Heart right ventricle (tissue), 16 donors: ENCODE measurements around the gene MICAL2. TPM values are rescaled to one million over a fixed set of nuclear protein-coding genes. Genes with fewer than 3 reads are reported as not detected.

ENCODE experiments used
- ATAC-seq, 8 donors: fragments of 200-7000 bp; cut with Tn5 transposase; one replicate each; pipeline ENCODE4 v1.9.1; 2020; ENCODE audit warnings: mild to moderate bottlenecking in 8 of 8, moderate library complexity in 8 of 8, moderate number of reproducible peaks in 1 of 8
- DNase-seq, 2 donors: peaks; one replicate each; pipeline ENCODE4 v3.0.0-alpha.2; 2020
- H3K27ac ChIP-seq, 10 donors: fragments of 200-600 bp; sonication (generic) in 2 of 10; one replicate each; pipeline versions ENCODE4 v1.5.0 to v1.8.0; 2020 to 2022; ENCODE audit warnings: mild to moderate bottlenecking in 3 of 10
- H3K27me3 ChIP-seq, 7 donors: fragments of 200-600 bp; one replicate each; pipeline ENCODE4 v1.8.0; 2021 to 2022; ENCODE audit warnings: mild to moderate bottlenecking in 2 of 7
- H3K36me3 ChIP-seq, 9 donors: fragments of 200-600 bp; sonication (generic) in 1 of 9; one replicate each; pipeline versions ENCODE4 v1.5.0 to v1.8.0; 2020 to 2022; ENCODE audit warnings: mild to moderate bottlenecking in 2 of 9
- H3K4me1 ChIP-seq, 9 donors: fragments of 200-600 bp; sonication (generic) in 1 of 9; one replicate each; pipeline versions ENCODE4 v1.5.0 to v1.8.0; 2020 to 2022; ENCODE audit warnings: mild to moderate bottlenecking in 4 of 9
- H3K4me3 ChIP-seq, 10 donors: fragments of 200-600 bp; sonication (generic) in 2 of 10; one replicate each; pipeline versions ENCODE4 v1.5.0 to v1.8.0; 2020 to 2022; ENCODE audit warnings: mild to moderate bottlenecking in 7 of 10, moderate library complexity in 2 of 10
- H3K9me3 ChIP-seq, 11 donors: fragments of 200-600 bp in 10 of 11; sonication (generic) in 2 of 11; one replicate each; pipeline versions ENCODE4 v1.5.0 to v1.8.0; 2013 to 2022; ENCODE audit warnings: mild to moderate bottlenecking in 2 of 11, control low read depth in 1 of 11, moderate library complexity in 1 of 11
- CTCF ChIP-seq, 9 donors: fragments of 200-600 bp; sonication (generic) in 2 of 9; IDR thresholded peaks; one replicate each; pipeline versions ENCODE4 v1.5.0 to v1.8.0; 2021 to 2022; ENCODE audit warnings: antibody characterized with exemption in 9 of 9, mild to moderate bottlenecking in 5 of 9, moderate library complexity in 1 of 9
- WGBS, 2 donors: extraction: QIAGEN DNeasy Blood & Tissue Kit; methylation state at CpG; one replicate each; pipeline ENCODE4 v1.1.7; 2013; ENCODE audit warnings: inconsistent platforms in 1 of 2; 5-methylcytosine and 5-hydroxymethylcytosine counted together
- intact Hi-C, 10 donors: fragments of 100-400 bp; cut with DNase I; formaldehyde crosslinking; loops; one replicate each; pipeline versions ENCODE4 v1.11.1 to v1.14.2; 2022
- polyA plus RNA-seq, 2 donors: library from polyadenylated mRNA; stranded (reverse); fragments of 200-250 nt; gene quantifications; one replicate each; pipeline ENCODE4 v1.2.3, GENCODE V29; 2013
- total RNA-seq, 10 donors: library from RNA; stranded (reverse); fragmentation: NEBNext Ultra II Directional in 3 of 10; extraction: Animal tissue kit (Norgen Biotek cat#: 25700) in 3 of 10; gene quantifications; one replicate each; pipeline versions ENCODE4 v1.2.1 to v1.2.4, GENCODE V29; 2021 to 2023
- donor health status: Arrhythmogenic right ventricular cardiomyopathy.
- donor health status: ischemic (EF 13 %, LVEDD 7.1; RV severe dilation, severe dysfunction).
- donor health status: healthy with polysubstance abuse.
- donor health status: DM: no; HTN: yes; CAD: no.
- donor health status: DM: no; HTN: no; CAD: no.
- donor health status: ischemic (EF 25% LVEDD 6.9; RV normal size, moderate dysfunction).
- donor health status: ischemic (EF 25% LVEDD 5.7; RV mildly dilated, moderate dysfunction).
- donor health status: healthy.
- donor health status: DM: yes; HTN: yes; CAD: no.
- donor health status: Ischemic cardiomyopathy.
- donor health status: ischemic (EF 35%, LVEDD 5.7; RV mildly dilated, moderate dysfunction).
- donor health status: nonischemic (EF 11% LVEDD 7.7; RV severe dilation, severe dysfunction).
- donor health status: DM: yes; HTN: yes; CAD: no.
- donor health status: PGD.
- donor health status: ischemic (EF 29% LVEDD 5.4; RV normal size, mild dysfunction).
- donor health status: nonischemic (EF 23%, LVEDD 6.1; RV moderate dilation, normal function).

The MICAL2 gene
- total and polyA plus RNA-seq, 12 donors: 32.5 to 95.7 (median 70.5) TPM

DNA sequence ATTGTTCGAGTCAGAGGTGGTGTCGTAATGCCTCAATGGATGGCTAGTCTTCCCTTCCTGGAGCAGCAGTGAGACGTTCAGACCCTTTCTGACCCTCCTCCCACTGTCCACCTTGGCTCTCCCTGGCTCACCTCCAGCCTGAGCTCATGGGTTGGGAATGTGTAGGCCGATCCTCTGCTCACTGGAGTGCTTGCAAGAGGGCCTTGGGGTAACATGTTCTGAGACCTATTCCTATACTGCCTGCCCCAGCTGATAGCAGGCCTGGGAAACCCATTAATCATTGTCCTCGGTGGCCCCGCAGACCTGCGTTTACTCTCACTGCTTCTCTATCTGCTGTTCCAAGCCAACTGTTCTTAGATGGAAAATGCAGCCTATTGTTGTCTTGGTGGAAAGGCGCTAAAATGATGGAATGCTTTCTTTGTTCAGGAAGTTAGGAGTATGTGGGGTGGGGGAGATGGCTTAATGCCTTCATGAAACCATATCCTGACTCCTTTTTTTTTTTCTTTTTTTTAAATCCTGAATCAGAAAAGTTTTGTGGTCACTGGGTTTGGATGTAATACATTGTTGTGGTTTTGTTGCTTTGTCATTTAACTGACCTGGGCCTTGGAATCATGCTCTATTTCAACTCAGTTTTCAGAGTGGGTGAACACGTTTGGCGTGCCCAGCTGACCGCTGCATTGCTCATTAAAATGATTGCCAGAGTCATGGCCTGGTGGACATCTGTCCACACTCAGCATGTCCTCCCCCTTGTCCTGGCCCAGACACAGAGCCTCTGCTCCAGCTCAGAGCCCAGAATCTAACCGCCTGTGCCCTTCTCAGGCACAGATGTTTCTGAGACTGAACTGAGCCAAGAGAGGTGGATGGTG is 72.5 kb downstream of the MICAL2 start:
- intact Hi-C loops: loop anchor here in 1 of 10 donors (10.0 kb wide), 1 partner anchor 52 kb away; no protein-coding TSS in a partner anchor
- ATAC-seq (peak; percentile 66 to 87 (median 78)), DNase-seq (peak in 1 of 2 donors; percentile 74)
- no peaks in the 10 kb centered on the region for H3K9me3 ChIP-seq
- H3K27ac ChIP-seq: peak overlapping the region in 9 of 10 donors; percentile 66 to 88 (median 78)
- 16 to 23% methylated on average over 12 of the region's 12 CpGs for WGBS, 2 donors
- no peak for TF ChIP-seq CTCF (IDR thresholded peaks at IDR 0.05)
- H3K4me3 ChIP-seq: no peak overlapping the region
- no peaks in the 10 kb centered on the region for H3K27me3 ChIP-seq
- peaks cover 21 to 96% (median 73%) of the 10 kb centered on the region in 9 donors for H3K4me1 ChIP-seq
- no peaks in the 10 kb centered on the region for H3K36me3 ChIP-seq

DNA sequence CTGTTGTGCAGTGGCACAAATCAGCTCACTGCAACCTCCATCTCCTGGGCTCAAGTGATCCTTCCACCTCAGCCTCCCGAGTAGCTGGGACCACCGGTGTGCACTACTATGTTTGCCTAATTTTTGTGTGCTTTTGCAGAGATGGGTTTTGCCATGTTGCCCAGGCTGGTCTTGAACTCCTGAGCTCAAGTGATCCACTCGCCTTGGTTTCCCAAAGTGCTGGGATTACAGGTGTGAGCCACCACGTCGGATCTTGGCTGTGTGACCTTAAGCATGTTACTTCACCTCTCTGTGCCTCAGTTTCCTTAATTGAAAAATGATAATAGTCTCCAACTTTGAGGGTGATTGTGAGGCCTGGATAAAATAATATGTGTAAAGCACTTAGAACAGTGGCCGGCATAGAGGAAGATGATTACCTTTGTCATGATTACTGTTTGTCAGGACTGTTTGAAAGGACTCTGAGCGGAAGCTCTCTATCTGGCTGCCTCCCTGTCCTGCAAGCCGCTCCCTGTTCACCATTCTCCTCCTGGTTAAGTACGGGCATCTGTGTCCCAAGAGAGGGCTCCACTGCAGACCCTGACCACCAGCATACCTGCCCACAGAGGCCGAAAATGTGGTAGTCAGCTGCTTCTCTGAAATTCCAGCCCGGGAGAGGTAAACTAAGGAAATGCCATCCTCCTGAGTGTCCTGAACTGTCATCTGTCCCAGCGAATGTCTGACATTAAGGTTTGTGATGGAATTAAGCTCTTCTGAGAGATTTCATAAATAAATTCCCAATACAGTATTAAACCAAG is 73.6 kb downstream of the MICAL2 start:
- no peak for TF ChIP-seq CTCF (IDR thresholded peaks at IDR 0.05)
- Histone ChIP-seq H3K27ac (peak overlapping the region in 9 of 10 donors; percentile 66 to 88 (median 78)), H3K4me3 (no peak overlapping the region), H3K36me3 (peaks cover 0 to 9% (median 0%) of the 10 kb centered on the region in 9 donors), H3K4me1 (peaks cover 21 to 87% (median 67%) of the 10 kb centered on the region in 9 donors), H3K9me3 (no peaks in the 10 kb centered on the region), H3K27me3 (no peaks in the 10 kb centered on the region)
- ATAC-seq (no peak), DNase-seq (no peak)
- intact Hi-C loops: loop anchor here in 1 of 10 donors (10.0 kb wide), 1 partner anchor 51 kb away; no protein-coding TSS in a partner anchor
- WGBS, 2 donors: 93 to 94% methylated on average over 12 of the region's 12 CpGs

- Histone ChIP-seq H3K36me3 (peaks cover 0 to 11% (median 0%) of the 10 kb centered on the region in 9 donors), H3K27me3 (no peaks in the 10 kb centered on the region), H3K4me1 (peaks cover 20 to 87% (median 66%) of the 10 kb centered on the region in 9 donors), H3K9me3 (no peaks in the 10 kb centered on the region), H3K27ac (peak overlapping the region in 4 of 10 donors; percentile 78 to 88 (median 85)), H3K4me3 (no peak overlapping the region)
- ATAC-seq (no peak), DNase-seq (no peak)
- intact Hi-C loops: loop anchor here in 1 of 10 donors (10.0 kb wide), 1 partner anchor 50 kb away; no protein-coding TSS in a partner anchor
- TF ChIP-seq CTCF (IDR thresholded peaks at IDR 0.05): no peak
- WGBS, 2 donors: 70 to 81% methylated on average over 1 of the region's 1 CpG
Observed at GRCh38 chr11:12184699-12185098, 74.3 kb downstream of the MICAL2 start.
